ENCODE data around the gene LIPI. TPM values are rescaled to one million over a fixed set of nuclear protein-coding genes. Genes with fewer than 3 reads are reported as not detected.

Gene LIPI
- total RNA-seq (2014; rRNA removed; shearing (Covaris generic); ENCODE audit: low replicate concordance) = not detected in 2 replicates

DNA sequence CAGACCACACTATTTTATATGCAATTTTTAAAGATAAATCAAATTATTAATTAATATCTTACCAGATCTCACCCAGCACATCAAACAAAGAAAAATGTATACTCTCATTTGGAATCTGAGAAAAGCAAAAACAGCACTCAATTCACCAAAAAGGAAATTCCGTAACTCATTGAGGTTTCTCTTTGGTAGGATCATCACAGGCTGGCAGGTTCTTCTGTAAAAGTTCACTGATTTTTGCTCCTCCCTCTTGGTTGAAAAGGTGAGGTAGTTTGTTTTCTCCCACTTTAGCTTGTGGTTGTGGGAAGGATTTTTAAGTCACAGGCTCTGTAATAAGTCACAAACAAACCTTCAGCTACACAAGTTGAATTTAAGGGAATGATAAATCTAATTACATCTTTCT lies at the start of gene LIPI:
Gene LIPI, minus strand, starts transcription at position 218 of the 400 bp plus-strand sequence. Its CDS starts 110 bp downstream, at position 108.
- Histone ChIP-seq H3K79me2 (ENCODE audit: low read length) (no peaks in the 10 kb centered on the region), H3K9me2 (replicated peaks; ENCODE audit: insufficient read depth, low read length) (no peaks in the 10 kb centered on the region), H3K4me2 (ENCODE audit: low read depth, low read length, poor library complexity, severe bottlenecking) (no peak within 1 kb of the TSS), H3K4me1 (ENCODE audit: low read length) (no peaks in the 10 kb centered on the region), H3K4me3 (ENCODE audit: low read length) (no peak within 1 kb of the TSS), H3K9me3 (ENCODE audit: low read length) (no peaks in the 10 kb centered on the region), H3K27me3 (ENCODE audit: low read length) (no peaks in the 10 kb centered on the region), H3K9ac (ENCODE audit: low read length) (no peak within 1 kb of the TSS), H4K20me1 (ENCODE audit: insufficient read depth, low read depth, low read length) (no peaks in the 10 kb centered on the region), H3K27ac (ENCODE audit: low read length) (no peak within 1 kb of the TSS), H2AFZ (ENCODE audit: low read length) (no peak within 1 kb of the TSS), H3K36me3 (ENCODE audit: insufficient read depth, low read length) (no peaks in the 10 kb centered on the region)
- DNase-seq = no peak

DNA sequence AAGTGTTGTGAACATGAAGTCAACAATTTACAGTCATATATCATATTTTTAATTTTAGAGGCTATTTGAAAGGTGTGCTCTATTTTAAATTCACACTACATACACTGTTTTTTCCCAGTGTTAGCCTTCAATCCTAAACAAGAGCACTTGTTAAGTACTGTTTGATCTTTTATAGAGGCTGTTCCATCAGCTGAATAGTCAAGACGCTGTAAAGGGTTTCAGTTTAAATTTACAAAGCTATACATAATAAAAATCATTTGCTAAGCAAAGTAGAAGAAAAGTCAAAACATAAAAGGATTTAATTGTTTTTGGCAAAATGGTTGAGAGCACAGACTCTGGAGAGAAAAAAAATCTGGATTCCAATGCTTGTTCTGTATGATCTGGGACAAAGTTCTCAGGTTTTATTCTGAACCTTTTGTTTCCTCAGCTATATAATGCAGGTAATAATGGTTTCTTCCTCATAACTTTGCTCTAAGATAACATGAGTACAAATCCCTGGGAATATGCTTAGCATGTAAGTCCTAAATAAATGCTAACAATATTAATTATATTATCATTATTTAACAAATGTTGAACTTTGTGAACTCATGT lies 49.5 kb upstream of the LIPI start:
- Histone ChIP-seq H3K9me2 (replicated peaks; ENCODE audit: insufficient read depth, low read length) (no peaks in the 10 kb centered on the region), H3K36me3 (ENCODE audit: insufficient read depth, low read length) (no peaks in the 10 kb centered on the region), H3K79me2 (ENCODE audit: low read length) (no peaks in the 10 kb centered on the region), H2AFZ (ENCODE audit: low read length) (no peak overlapping the region), H3K27me3 (ENCODE audit: low read length) (no peaks in the 10 kb centered on the region), H3K9me3 (ENCODE audit: low read length) (no peaks in the 10 kb centered on the region), H4K20me1 (ENCODE audit: insufficient read depth, low read depth, low read length) (no peaks in the 10 kb centered on the region), H3K27ac (ENCODE audit: low read length) (no peak overlapping the region), H3K9ac (ENCODE audit: low read length) (no peak overlapping the region), H3K4me3 (ENCODE audit: low read length) (no peak overlapping the region), H3K4me2 (ENCODE audit: low read depth, low read length, poor library complexity, severe bottlenecking) (no peak overlapping the region), H3K4me1 (ENCODE audit: low read length) (no peaks in the 10 kb centered on the region)
- no peak for DNase-seq

DNA sequence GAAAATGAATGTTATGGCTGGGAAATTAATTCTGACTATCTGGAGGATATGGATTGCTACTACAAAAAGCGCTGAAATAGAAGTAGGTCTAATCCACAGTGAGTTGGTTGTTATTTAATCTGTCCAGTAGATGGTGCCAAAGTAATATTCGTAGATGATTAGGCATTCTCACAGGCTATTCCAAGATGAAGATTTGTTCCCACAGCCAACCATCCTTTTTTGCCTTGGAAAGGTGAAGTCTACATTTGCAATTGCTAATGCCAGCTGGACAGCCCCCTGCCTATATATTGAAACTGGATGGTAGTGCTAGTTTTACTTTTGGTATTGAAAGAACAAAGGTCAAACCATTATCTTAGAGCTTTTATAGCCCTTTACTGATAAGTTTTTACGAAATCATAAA lies 49.0 kb upstream of the LIPI start:
- Histone ChIP-seq H2AFZ (ENCODE audit: low read length) (no peak overlapping the region), H3K9me2 (replicated peaks; ENCODE audit: insufficient read depth, low read length) (no peaks in the 10 kb centered on the region), H3K9me3 (ENCODE audit: low read length) (no peaks in the 10 kb centered on the region), H3K27me3 (ENCODE audit: low read length) (no peaks in the 10 kb centered on the region), H3K9ac (ENCODE audit: low read length) (no peak overlapping the region), H3K36me3 (ENCODE audit: insufficient read depth, low read length) (no peaks in the 10 kb centered on the region), H4K20me1 (ENCODE audit: insufficient read depth, low read depth, low read length) (no peaks in the 10 kb centered on the region), H3K79me2 (ENCODE audit: low read length) (no peaks in the 10 kb centered on the region), H3K4me1 (ENCODE audit: low read length) (no peaks in the 10 kb centered on the region), H3K27ac (ENCODE audit: low read length) (no peak overlapping the region), H3K4me2 (ENCODE audit: low read depth, low read length, poor library complexity, severe bottlenecking) (no peak overlapping the region), H3K4me3 (ENCODE audit: low read length) (no peak overlapping the region)
- DNase-seq = peak; percentile 71

DNA sequence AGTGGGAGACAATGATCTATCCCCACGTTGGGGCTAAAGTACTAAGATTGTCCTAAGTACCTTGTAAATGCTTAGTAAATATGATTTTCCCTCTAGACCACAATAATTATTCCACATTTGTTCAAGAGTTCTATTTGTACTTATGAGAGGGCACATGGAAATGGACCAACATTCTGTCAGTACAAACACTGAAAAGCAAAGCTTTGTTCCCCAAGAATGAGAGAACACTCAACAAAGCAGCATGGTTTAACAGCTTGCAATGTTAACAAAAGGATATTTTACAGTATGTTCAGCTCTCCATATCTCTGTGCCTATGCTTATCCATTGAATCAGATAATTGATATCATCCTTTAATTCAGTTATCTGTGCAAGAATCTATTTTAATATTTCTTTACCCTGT lies 40.6 kb upstream of the LIPI start:
- no peak for DNase-seq
- Histone ChIP-seq H2AFZ (ENCODE audit: low read length) (no peak overlapping the region), H3K9me2 (replicated peaks; ENCODE audit: insufficient read depth, low read length) (no peaks in the 10 kb centered on the region), H3K4me3 (ENCODE audit: low read length) (no peak overlapping the region), H3K36me3 (ENCODE audit: insufficient read depth, low read length) (no peaks in the 10 kb centered on the region), H3K4me1 (ENCODE audit: low read length) (no peaks in the 10 kb centered on the region), H3K9ac (ENCODE audit: low read length) (no peak overlapping the region), H3K27me3 (ENCODE audit: low read length) (no peaks in the 10 kb centered on the region), H4K20me1 (ENCODE audit: insufficient read depth, low read depth, low read length) (no peaks in the 10 kb centered on the region), H3K9me3 (ENCODE audit: low read length) (no peaks in the 10 kb centered on the region), H3K79me2 (ENCODE audit: low read length) (no peaks in the 10 kb centered on the region), H3K4me2 (ENCODE audit: low read depth, low read length, poor library complexity, severe bottlenecking) (no peak overlapping the region), H3K27ac (ENCODE audit: low read length) (no peak overlapping the region)

DNA sequence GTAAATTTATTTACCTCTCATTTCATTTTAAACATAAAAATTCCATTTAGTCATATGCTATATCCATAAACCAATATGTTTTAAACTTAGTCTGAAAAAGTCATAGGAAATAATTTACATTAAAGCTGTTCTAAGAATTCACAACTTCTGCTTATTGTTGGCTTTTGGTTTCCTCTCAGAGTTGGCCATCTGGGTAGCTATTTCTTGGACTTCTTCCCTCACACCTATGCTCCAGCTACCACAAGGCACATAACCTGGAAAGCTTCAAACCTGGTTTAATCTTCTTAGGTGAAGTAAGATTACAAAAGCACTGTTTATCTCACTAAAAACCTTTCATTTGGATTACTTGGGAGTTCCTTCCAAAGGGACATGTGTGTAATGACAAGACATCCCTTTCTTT lies 35.0 kb upstream of the LIPI start:
- Histone ChIP-seq H3K9me2 (replicated peaks; ENCODE audit: insufficient read depth, low read length) (no peaks in the 10 kb centered on the region), H3K27ac (ENCODE audit: low read length) (no peak overlapping the region), H3K9ac (ENCODE audit: low read length) (no peak overlapping the region), H3K4me2 (ENCODE audit: low read depth, low read length, poor library complexity, severe bottlenecking) (no peak overlapping the region), H3K4me1 (ENCODE audit: low read length) (no peaks in the 10 kb centered on the region), H3K79me2 (ENCODE audit: low read length) (no peaks in the 10 kb centered on the region), H3K27me3 (ENCODE audit: low read length) (no peaks in the 10 kb centered on the region), H3K36me3 (ENCODE audit: insufficient read depth, low read length) (no peaks in the 10 kb centered on the region), H2AFZ (ENCODE audit: low read length) (no peak overlapping the region), H4K20me1 (ENCODE audit: insufficient read depth, low read depth, low read length) (no peaks in the 10 kb centered on the region), H3K4me3 (ENCODE audit: low read length) (no peak overlapping the region), H3K9me3 (ENCODE audit: low read length) (no peaks in the 10 kb centered on the region)
- no peak for DNase-seq

DNA sequence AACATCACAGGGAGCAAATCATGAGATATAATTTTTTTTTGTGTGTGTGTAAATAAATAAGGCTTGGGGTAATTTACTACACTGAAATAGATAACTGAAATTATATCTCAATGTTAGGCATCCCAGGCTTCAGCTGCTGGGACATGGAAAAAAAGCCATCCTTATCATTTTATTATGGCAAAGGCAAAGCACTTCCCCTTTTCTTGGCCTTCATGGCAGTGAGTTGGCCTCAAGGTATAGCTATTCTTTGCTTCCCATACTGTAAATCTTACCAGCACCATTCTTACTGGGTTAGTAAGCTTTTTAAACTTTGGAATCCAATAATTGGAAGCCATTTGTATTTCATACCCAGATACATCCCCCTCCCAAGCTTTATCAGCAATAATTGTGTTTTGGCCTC lies 34.2 kb upstream of the LIPI start:
- no peaks in the 10 kb centered on the region for H3K9me3 ChIP-seq (ENCODE audit: low read length)
- H3K27ac ChIP-seq (ENCODE audit: low read length) = no peak overlapping the region
- H3K4me1 ChIP-seq (ENCODE audit: low read length) = no peaks in the 10 kb centered on the region
- DNase-seq = no peak
- no peak overlapping the region for H3K9ac ChIP-seq (ENCODE audit: low read length)
- no peaks in the 10 kb centered on the region for H3K27me3 ChIP-seq (ENCODE audit: low read length)
- no peaks in the 10 kb centered on the region for H4K20me1 ChIP-seq (ENCODE audit: insufficient read depth, low read depth, low read length)
- H3K36me3 ChIP-seq (ENCODE audit: insufficient read depth, low read length) = no peaks in the 10 kb centered on the region
- H3K4me2 ChIP-seq (ENCODE audit: low read depth, low read length, poor library complexity, severe bottlenecking) = no peak overlapping the region
- no peaks in the 10 kb centered on the region for H3K9me2 ChIP-seq (replicated peaks; ENCODE audit: insufficient read depth, low read length)
- H2AFZ ChIP-seq (ENCODE audit: low read length) = no peak overlapping the region
- H3K79me2 ChIP-seq (ENCODE audit: low read length) = no peaks in the 10 kb centered on the region
- no peak overlapping the region for H3K4me3 ChIP-seq (ENCODE audit: low read length)

DNA sequence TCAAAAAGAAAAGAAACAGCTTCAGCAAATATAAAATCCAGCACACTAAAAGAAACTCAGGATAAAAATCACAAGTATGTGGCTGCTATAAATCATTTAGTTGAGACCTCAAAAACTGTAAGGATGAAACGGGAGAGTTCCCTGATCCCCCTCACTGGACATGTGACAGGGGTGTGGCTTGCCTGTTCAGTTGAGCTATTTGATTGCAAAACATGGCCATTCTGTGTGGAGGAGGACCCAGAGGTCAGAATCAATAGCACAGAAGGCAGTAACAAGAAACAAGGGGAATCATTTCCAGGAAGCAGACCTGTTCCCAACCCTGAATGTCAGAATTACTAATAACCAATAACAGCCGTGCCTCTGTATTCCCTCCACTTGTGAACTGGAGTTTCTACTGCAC lies 33.1 kb upstream of the LIPI start:
- Histone ChIP-seq H3K79me2 (ENCODE audit: low read length) (no peaks in the 10 kb centered on the region), H2AFZ (ENCODE audit: low read length) (no peak overlapping the region), H3K4me1 (ENCODE audit: low read length) (no peaks in the 10 kb centered on the region), H3K27me3 (ENCODE audit: low read length) (no peaks in the 10 kb centered on the region), H3K9me3 (ENCODE audit: low read length) (no peaks in the 10 kb centered on the region; the same call in 1 of the 2 replicates), H4K20me1 (ENCODE audit: insufficient read depth, low read depth, low read length) (no peaks in the 10 kb centered on the region), H3K27ac (ENCODE audit: low read length) (no peak overlapping the region), H3K9ac (ENCODE audit: low read length) (no peak overlapping the region), H3K36me3 (ENCODE audit: insufficient read depth, low read length) (no peaks in the 10 kb centered on the region), H3K4me2 (ENCODE audit: low read depth, low read length, poor library complexity, severe bottlenecking) (no peak overlapping the region), H3K9me2 (replicated peaks; ENCODE audit: insufficient read depth, low read length) (no peaks in the 10 kb centered on the region), H3K4me3 (ENCODE audit: low read length) (no peak overlapping the region)
- DNase-seq = no peak

DNA sequence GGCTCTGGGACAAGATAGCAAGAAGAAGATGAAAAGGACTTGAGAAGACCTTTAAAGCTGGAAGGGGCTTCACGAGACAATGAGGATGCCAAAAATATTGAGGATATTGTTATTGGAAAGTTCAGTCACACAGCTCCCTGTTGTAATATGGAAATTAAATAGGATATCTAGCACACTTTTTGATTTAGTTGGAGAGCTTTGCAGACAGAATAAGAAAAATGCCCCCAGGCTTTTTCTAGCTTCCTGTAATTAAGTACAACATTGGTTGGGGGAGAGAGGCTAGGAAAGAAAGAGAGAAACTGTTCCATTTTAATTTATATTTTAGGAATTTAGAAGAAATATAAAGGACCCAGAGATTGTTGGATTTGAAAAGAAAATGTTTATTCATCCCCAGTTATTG lies 32.7 kb upstream of the LIPI start:
- no peaks in the 10 kb centered on the region for H3K36me3 ChIP-seq (ENCODE audit: insufficient read depth, low read length)
- H2AFZ ChIP-seq (ENCODE audit: low read length) = no peak overlapping the region
- no peak for DNase-seq
- no peak overlapping the region for H3K27ac ChIP-seq (ENCODE audit: low read length)
- H3K4me3 ChIP-seq (ENCODE audit: low read length) = no peak overlapping the region
- no peaks in the 10 kb centered on the region for H4K20me1 ChIP-seq (ENCODE audit: insufficient read depth, low read depth, low read length)
- no peaks in the 10 kb centered on the region for H3K9me2 ChIP-seq (replicated peaks; ENCODE audit: insufficient read depth, low read length)
- H3K27me3 ChIP-seq (ENCODE audit: low read length) = no peaks in the 10 kb centered on the region
- H3K4me2 ChIP-seq (ENCODE audit: low read depth, low read length, poor library complexity, severe bottlenecking) = no peak overlapping the region
- H3K9me3 ChIP-seq (ENCODE audit: low read length) = no peaks in the 10 kb centered on the region; the same call in 1 of the 2 replicates
- H3K79me2 ChIP-seq (ENCODE audit: low read length) = no peaks in the 10 kb centered on the region
- H3K9ac ChIP-seq (ENCODE audit: low read length) = no peak overlapping the region
- no peaks in the 10 kb centered on the region for H3K4me1 ChIP-seq (ENCODE audit: low read length)
